CD4-positive, alpha-beta T cell treated with Interleukin-21 for 1 hour (primary cell): ENCODE data around the gene PTPRM.

Experiments
- DNase-seq: peaks from one replicate; pipeline ENCODE4 v3.0.0-alpha.2; 2020

The PTPRM gene

GRCh38 chr18:7914834-7915670 is 347.9 kb downstream of the PTPRM start:
- DNase-seq = no peak

GRCh38 chr18:7918701-7919100 is 351.6 kb downstream of the PTPRM start:
- DNase-seq = no peak

GRCh38 chr18:7919565-7919964 is 352.4 kb downstream of the PTPRM start:
- no peak for DNase-seq

- no peak for DNase-seq
Observed at GRCh38 chr18:7921938-7922587, 354.9 kb downstream of the PTPRM start.

GRCh38 chr18:7923105-7923504 is 356.0 kb downstream of the PTPRM start:
- no peak for DNase-seq

- DNase-seq = no peak
Observed at GRCh38 chr18:7924616-7925015, 357.5 kb downstream of the PTPRM start.

GRCh38 chr18:7926526-7926925 is 359.4 kb downstream of the PTPRM start:
- no peak for DNase-seq

GRCh38 chr18:7927119-7927518 is 360.0 kb downstream of the PTPRM start:
- DNase-seq = no peak

- DNase-seq = no peak
Observed at GRCh38 chr18:7931763-7932162, 364.6 kb downstream of the PTPRM start.

GRCh38 chr18:7937268-7937667 is 370.2 kb downstream of the PTPRM start:
- no peak for DNase-seq

- no peak for DNase-seq
Observed at GRCh38 chr18:7939521-7939920, 372.4 kb downstream of the PTPRM start.

GRCh38 chr18:7940379-7940778 is 373.3 kb downstream of the PTPRM start:
- DNase-seq = no peak

GRCh38 chr18:7940971-7941370 is 373.9 kb downstream of the PTPRM start:
- DNase-seq = no peak

- DNase-seq = no peak
Observed at GRCh38 chr18:7941533-7941932, 374.4 kb downstream of the PTPRM start.

- DNase-seq = no peak
Observed at GRCh38 chr18:7945882-7946281, 378.8 kb downstream of the PTPRM start.

- DNase-seq = peak; percentile 53
Observed at GRCh38 chr18:7946734-7947377, 379.7 kb downstream of the PTPRM start.

- peak; percentile 28 for DNase-seq
Observed at GRCh38 chr18:7950380-7951136, 383.4 kb downstream of the PTPRM start.

- peak; percentile 13 for DNase-seq
Observed at GRCh38 chr18:7953095-7953958, 386.2 kb downstream of the PTPRM start.

GRCh38 chr18:7954238-7954637 is 387.1 kb downstream of the PTPRM start:
- DNase-seq = no peak

- DNase-seq = no peak
Observed at GRCh38 chr18:7955175-7955574, 388.1 kb downstream of the PTPRM start.

GRCh38 chr18:7957297-7957696 is 390.2 kb downstream of the PTPRM start:
- peak; percentile 14 for DNase-seq
